ENCODE results near the gene PTTG1.

GRCh38 chr5:160470437-160471361, 49.0 kb downstream of the PTTG1 start:
- TF ChIP-seq, protein P1, sequence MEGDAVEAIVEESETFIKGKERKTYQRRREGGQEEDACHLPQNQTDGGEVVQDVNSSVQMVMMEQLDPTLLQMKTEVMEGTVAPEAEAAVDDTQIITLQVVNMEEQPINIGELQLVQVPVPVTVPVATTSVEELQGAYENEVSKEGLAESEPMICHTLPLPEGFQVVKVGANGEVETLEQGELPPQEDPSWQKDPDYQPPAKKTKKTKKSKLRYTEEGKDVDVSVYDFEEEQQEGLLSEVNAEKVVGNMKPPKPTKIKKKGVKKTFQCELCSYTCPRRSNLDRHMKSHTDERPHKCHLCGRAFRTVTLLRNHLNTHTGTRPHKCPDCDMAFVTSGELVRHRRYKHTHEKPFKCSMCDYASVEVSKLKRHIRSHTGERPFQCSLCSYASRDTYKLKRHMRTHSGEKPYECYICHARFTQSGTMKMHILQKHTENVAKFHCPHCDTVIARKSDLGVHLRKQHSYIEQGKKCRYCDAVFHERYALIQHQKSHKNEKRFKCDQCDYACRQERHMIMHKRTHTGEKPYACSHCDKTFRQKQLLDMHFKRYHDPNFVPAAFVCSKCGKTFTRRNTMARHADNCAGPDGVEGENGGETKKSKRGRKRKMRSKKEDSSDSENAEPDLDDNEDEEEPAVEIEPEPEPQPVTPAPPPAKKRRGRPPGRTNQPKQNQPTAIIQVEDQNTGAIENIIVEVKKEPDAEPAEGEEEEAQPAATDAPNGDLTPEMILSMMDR (IDR thresholded peaks at IDR 0.05) = no peak
- TF ChIP-seq POLR2A (IDR thresholded peaks at IDR 0.05) = no peak
